Liver (tissue), 9 donors: ENCODE data around the gene CCDC82. TPM values are rescaled to one million over a fixed set of nuclear protein-coding genes. Genes with fewer than 3 reads are reported as not detected.

Experiments used
- DNase-seq: peaks from one replicate; pipeline ENCODE4 v3.0.0-alpha.2; 2017; ENCODE audit warnings: low spot score
- H3K27ac ChIP-seq, 2 donors: one replicate each; pipeline ENCODE4 v1.7.0; 2013; ENCODE audit warnings: inconsistent platforms in 2 of 2, low read length in 2 of 2, control low read depth in 1 of 2, low read depth in 1 of 2, mild to moderate bottlenecking in 1 of 2
- H3K27me3 ChIP-seq, 4 donors: one replicate each; pipeline versions ENCODE4 v1.6.1 to v1.7.0; 2013; ENCODE audit warnings: low read length in 3 of 4, inconsistent platforms in 1 of 4, mild to moderate bottlenecking in 1 of 4, moderate library complexity in 1 of 4; ENCODE audit not compliant: control insufficient read depth in 4 of 4, insufficient read depth in 4 of 4
- H3K36me3 ChIP-seq, 4 donors: one replicate each; pipeline versions ENCODE4 v1.6.1 to v1.7.0; 2013; ENCODE audit warnings: low read length in 3 of 4, mild to moderate bottlenecking in 3 of 4, low read depth in 1 of 4, moderate library complexity in 1 of 4; ENCODE audit not compliant: control insufficient read depth in 4 of 4, insufficient read depth in 3 of 4
- H3K4me1 ChIP-seq, 4 donors: one replicate each; pipeline versions ENCODE4 v1.6.1 to v1.7.0; 2013; ENCODE audit warnings: low read length in 3 of 4, mild to moderate bottlenecking in 3 of 4, moderate library complexity in 1 of 4; ENCODE audit not compliant: control insufficient read depth in 4 of 4, insufficient read depth in 4 of 4
- H3K4me3 ChIP-seq, 3 donors: one replicate each; pipeline versions ENCODE4 v1.6.1 to v1.7.0; 2013; ENCODE audit warnings: low read length in 3 of 3, control low read depth in 1 of 3, low read depth in 1 of 3, mild to moderate bottlenecking in 1 of 3
- H3K9ac ChIP-seq, 2 donors: one replicate each; pipeline ENCODE4 v1.7.0; 2013; ENCODE audit warnings: low read length in 2 of 2, mild to moderate bottlenecking in 2 of 2, moderate library complexity in 2 of 2, control low read depth in 1 of 2, low read depth in 1 of 2
- H3K9me3 ChIP-seq, 4 donors: one replicate each; pipeline versions ENCODE4 v1.6.1 to v1.7.0; 2013; ENCODE audit warnings: low read length in 3 of 4; ENCODE audit not compliant: control insufficient read depth in 4 of 4
- EGR1 ChIP-seq, 2 donors: IDR thresholded peaks; 2 replicates each; pipeline ENCODE4 v1.6.1; 2016 to 2018; ENCODE audit warnings: antibody characterized with exemption in 2 of 2, low read depth in 2 of 2
- FOXA1 ChIP-seq: IDR thresholded peaks from 2 replicates; pipeline ENCODE4 v1.6.1; 2016; ENCODE audit warnings: antibody characterized with exemption
- FOXA2 ChIP-seq: IDR thresholded peaks from 2 replicates; pipeline ENCODE4 v1.6.1; 2016; ENCODE audit warnings: antibody characterized with exemption
- GABPA ChIP-seq, 2 donors: IDR thresholded peaks in 1 of 2; conservative IDR thresholded peaks in 1 of 2; 2 replicates each; pipeline ENCODE4 v1.6.1; 2016; ENCODE audit warnings: antibody characterized with exemption in 2 of 2, mild to moderate bottlenecking in 1 of 2, moderate library complexity in 1 of 2
- HNF4A ChIP-seq, 2 donors: conservative IDR thresholded peaks; 2 replicates each; pipeline ENCODE4 v1.6.1; 2016; ENCODE audit warnings: antibody characterized with exemption in 2 of 2, mild to moderate bottlenecking in 2 of 2
- JUND ChIP-seq, 2 donors: IDR thresholded peaks; 2 replicates each; pipeline ENCODE4 v1.6.1; 2016; ENCODE audit warnings: antibody characterized with exemption in 2 of 2
- MAX ChIP-seq: IDR thresholded peaks from 2 replicates; pipeline ENCODE4 v1.6.1; 2016; ENCODE audit warnings: antibody characterized with exemption
- NR2F2 ChIP-seq: IDR thresholded peaks from 2 replicates; pipeline ENCODE4 v1.6.1; 2016; ENCODE audit warnings: antibody characterized with exemption
- RAD21 ChIP-seq, 2 donors: IDR thresholded peaks; 2 replicates each; pipeline ENCODE4 v1.6.1; 2016; ENCODE audit warnings: antibody characterized with exemption in 2 of 2, mild to moderate bottlenecking in 2 of 2
- RXRA ChIP-seq, 2 donors: IDR thresholded peaks; 2 replicates each; pipeline ENCODE4 v1.6.1; 2017 to 2018; ENCODE audit warnings: antibody characterized with exemption in 2 of 2, mild to moderate bottlenecking in 1 of 2
- SP1 ChIP-seq: IDR thresholded peaks from 2 replicates; pipeline ENCODE4 v1.6.1; 2018; ENCODE audit warnings: antibody characterized with exemption, mild to moderate bottlenecking
- TAF1 ChIP-seq: conservative IDR thresholded peaks from 2 replicates; pipeline ENCODE4 v1.6.1; 2016; ENCODE audit warnings: antibody characterized with exemption, mild to moderate bottlenecking
- YY1 ChIP-seq: IDR thresholded peaks from 2 replicates; pipeline ENCODE4 v1.6.1; 2016; ENCODE audit warnings: antibody characterized with exemption, mild to moderate bottlenecking
- WGBS: extraction: QIAGEN DNeasy Blood & Tissue Kit; methylation state at CpG from one replicate; pipeline ENCODE4 v1.1.7; 2013; 5-methylcytosine and 5-hydroxymethylcytosine counted together
- polyA plus RNA-seq, 2 donors: library from polyadenylated mRNA; stranded (reverse) in 1 of 2; unstranded in 1 of 2; fragments of 200-250 nt in 1 of 2; fragments of >200 nt in 1 of 2; fragmentation: Nextera tagmentation in 1 of 2; extraction: Ambion mirVana in 1 of 2; gene quantifications; one replicate each; pipeline versions ENCODE4 v1.2.1 to v1.2.3, GENCODE V29; 2013 to 2015
- total RNA-seq, 2 donors: library from RNA; depleted of rRNA; stranded (reverse); fragments of >200 nt; gene quantifications; one replicate each; pipeline ENCODE4 v1.2.3, GENCODE V29; 2014
- TF ChIP-seq, protein P1 (sequence below): fragments of 150-350 bp; IDR thresholded peaks from 2 replicates; pipeline ENCODE4 v1.5.1; 2017; ENCODE audit warnings: improper control_type of control experiment, low read depth, low read length; ENCODE audit not compliant: missing input control
- donor health status: healthy.
- donor health status: healthy.
- donor health status: healthy.
- donor health status: healthy.
- donor health status: healthy.

The CCDC82 gene
- total and polyA plus RNA-seq, 4 donors = 4.5 to 14.5 (median 11.0) TPM

GRCh38 chr11:96328395-96329010 lies 61.2 kb downstream of the CCDC82 start:
- 87% methylated on average over 8 of the region's 8 CpGs for WGBS
- no peaks in the 10 kb centered on the region for H3K9me3 ChIP-seq
- H3K27me3 ChIP-seq = no peaks in the 10 kb centered on the region
- no peaks in the 10 kb centered on the region for H3K36me3 ChIP-seq
- H3K9ac ChIP-seq = no peak overlapping the region
- H3K4me1 ChIP-seq = peaks cover 0 to 11% (median 9%) of the 10 kb centered on the region in 4 donors
- H3K27ac ChIP-seq = no peak overlapping the region
- no peak overlapping the region for H3K4me3 ChIP-seq
- DNase-seq = no peak
- TF ChIP-seq FOXA1 (no peak), FOXA2 (no peak), RXRA (IDR thresholded peaks at IDR 0.05) (no peak), RAD21 (IDR thresholded peaks at IDR 0.05) (no peak), HNF4A (conservative IDR thresholded peaks at IDR 0.05) (no peak), MAX (no peak), EGR1 (IDR thresholded peaks at IDR 0.05; ENCODE audit: low read depth in 2 of 2) (no peak), NR2F2 (no peak), YY1 (no peak)
- TF ChIP-seq, protein P1, sequence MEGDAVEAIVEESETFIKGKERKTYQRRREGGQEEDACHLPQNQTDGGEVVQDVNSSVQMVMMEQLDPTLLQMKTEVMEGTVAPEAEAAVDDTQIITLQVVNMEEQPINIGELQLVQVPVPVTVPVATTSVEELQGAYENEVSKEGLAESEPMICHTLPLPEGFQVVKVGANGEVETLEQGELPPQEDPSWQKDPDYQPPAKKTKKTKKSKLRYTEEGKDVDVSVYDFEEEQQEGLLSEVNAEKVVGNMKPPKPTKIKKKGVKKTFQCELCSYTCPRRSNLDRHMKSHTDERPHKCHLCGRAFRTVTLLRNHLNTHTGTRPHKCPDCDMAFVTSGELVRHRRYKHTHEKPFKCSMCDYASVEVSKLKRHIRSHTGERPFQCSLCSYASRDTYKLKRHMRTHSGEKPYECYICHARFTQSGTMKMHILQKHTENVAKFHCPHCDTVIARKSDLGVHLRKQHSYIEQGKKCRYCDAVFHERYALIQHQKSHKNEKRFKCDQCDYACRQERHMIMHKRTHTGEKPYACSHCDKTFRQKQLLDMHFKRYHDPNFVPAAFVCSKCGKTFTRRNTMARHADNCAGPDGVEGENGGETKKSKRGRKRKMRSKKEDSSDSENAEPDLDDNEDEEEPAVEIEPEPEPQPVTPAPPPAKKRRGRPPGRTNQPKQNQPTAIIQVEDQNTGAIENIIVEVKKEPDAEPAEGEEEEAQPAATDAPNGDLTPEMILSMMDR = no peak

DNA sequence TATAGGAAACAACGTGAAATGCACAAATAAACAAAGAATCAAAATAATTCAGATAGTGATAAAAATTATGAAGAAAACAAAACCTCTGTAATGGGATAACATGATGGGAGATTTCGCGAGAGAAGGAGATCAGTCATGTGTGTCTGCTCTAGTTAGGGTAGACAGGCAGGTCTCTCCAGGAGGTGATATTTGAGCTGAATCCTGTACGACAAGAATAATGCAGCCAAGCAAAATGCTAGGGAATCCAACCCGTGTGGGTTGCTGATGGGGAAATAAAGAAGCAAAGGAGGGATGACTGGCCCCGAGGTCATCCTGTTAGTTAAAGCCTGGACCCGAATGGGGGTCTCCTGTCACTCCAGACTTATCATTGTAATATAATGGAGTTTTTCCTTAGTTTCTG lies 62.8 kb downstream of the CCDC82 start:
- Histone ChIP-seq H3K27me3 (no peaks in the 10 kb centered on the region), H3K9me3 (no peaks in the 10 kb centered on the region), H3K36me3 (no peaks in the 10 kb centered on the region), H3K27ac (no peak overlapping the region), H3K4me1 (peaks cover 0 to 3% (median 2%) of the 10 kb centered on the region in 4 donors), H3K9ac (no peak overlapping the region), H3K4me3 (no peak overlapping the region)
- DNase-seq = no peak
- 91% methylated on average over 7 of the region's 7 CpGs for WGBS
- TF ChIP-seq, protein P1 = no peak
- TF ChIP-seq FOXA1 (no peak), HNF4A (conservative IDR thresholded peaks at IDR 0.05) (no peak), SP1 (no peak)

GRCh38 chr11:96324912-96325311 lies 64.8 kb downstream of the CCDC82 start:
- H3K27ac ChIP-seq = no peak overlapping the region
- no peak for TF ChIP-seq GABPA (IDR thresholded peaks at IDR 0.05 in 1 of 2, conservative IDR thresholded peaks at IDR 0.05 in 1 of 2)
- TF ChIP-seq NR2F2 = no peak
- TF ChIP-seq TAF1 = no peak
- peak in 1 of 2 donors; percentile 36 for TF ChIP-seq JUND (IDR thresholded peaks at IDR 0.05)
- TF ChIP-seq MAX = no peak
- no peak overlapping the region for H3K4me3 ChIP-seq
- H3K9ac ChIP-seq = no peak overlapping the region
- no peaks in the 10 kb centered on the region for H3K27me3 ChIP-seq
- WGBS = 59% methylated on average over 1 of the region's 1 CpG
- H3K9me3 ChIP-seq = no peaks in the 10 kb centered on the region
- H3K36me3 ChIP-seq = no peaks in the 10 kb centered on the region
- DNase-seq = no peak
- H3K4me1 ChIP-seq = no peaks in the 10 kb centered on the region
